Measurements from ENCODE around the gene NPTN. TPM values are rescaled to one million over a fixed set of nuclear protein-coding genes. Genes with fewer than 3 reads are reported as not detected.

NPTN gene
- total RNA-seq, 3 donors from 2014 or later (not counting 1 experiment from before 2014, with no cell fraction given) = 37.9 to 46.9 (median 46.4) TPM

DNA sequence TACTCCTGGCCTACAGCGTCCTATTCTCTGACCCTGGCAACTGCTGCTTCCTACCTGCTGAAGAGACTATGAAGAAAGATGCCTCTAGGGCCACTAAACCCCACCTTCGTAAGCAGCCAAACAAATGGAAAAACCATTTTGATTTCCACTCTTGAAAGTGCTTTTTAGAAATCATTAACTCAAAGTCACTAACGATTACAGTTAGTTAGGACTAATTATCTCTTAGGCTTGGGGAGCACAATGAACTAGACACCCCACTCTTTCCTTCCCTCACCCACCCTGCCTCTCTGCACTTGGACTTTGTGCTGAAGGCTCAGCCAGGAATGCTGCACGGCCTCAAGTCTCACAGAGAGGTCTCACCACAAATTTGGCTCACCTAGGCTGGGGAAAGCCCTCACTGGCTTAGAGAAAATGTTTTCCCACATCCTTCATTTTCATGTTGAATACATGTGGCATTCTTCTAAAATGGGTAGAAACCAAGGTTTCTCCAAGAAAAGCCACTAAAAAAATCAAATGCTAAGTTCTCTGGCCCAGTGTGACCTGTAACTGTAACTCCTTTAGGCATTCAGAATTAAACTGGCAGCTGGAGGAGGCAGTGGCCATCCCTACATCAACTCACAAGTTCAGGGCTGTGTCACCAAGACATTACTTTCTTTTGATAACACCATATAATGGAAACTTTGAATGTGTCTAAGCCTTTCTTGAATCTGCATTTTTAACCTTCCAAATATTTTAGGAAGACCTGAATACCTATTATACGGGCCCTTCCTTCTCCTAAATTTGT, 47.1 kb downstream of the NPTN start:
- Histone ChIP-seq H3K27me3 (ENCODE audit: control insufficient read depth, insufficient read depth, low read length) (no peaks in the 10 kb centered on the region), H3K36me3 (ENCODE audit: control insufficient read depth, insufficient read depth, low read length) (peaks cover 47% of the 10 kb centered on the region), H3K9me3 (ENCODE audit: control insufficient read depth, insufficient read depth, low read length) (no peaks in the 10 kb centered on the region), H3K27ac (ENCODE audit: low read length) (no peak overlapping the region), H3K4me3 (ENCODE audit: low read length) (no peak overlapping the region), H3K4me1 (ENCODE audit: control insufficient read depth, insufficient read depth, low read length) (no peaks in the 10 kb centered on the region)
- WGBS (ENCODE audit: insufficient coverage) = 94% methylated on average over 5 of the region's 5 CpGs
- ATAC-seq (no peak), DNase-seq (no peak)
- intact Hi-C loops (cut with micrococcal nuclease) = no loop called here
- Mint-ChIP-seq H3K36me3 (peaks cover 18% of the 10 kb centered on the region), H3K4me3 (no peak overlapping the region), H3K9me3 (no peaks in the 10 kb centered on the region), H3K4me1 (peaks cover 0 to 8% of the 10 kb centered on the region in 2 donors), H3K27me3 (ENCODE audit: low read depth in 2 of 2) (no peaks in the 10 kb centered on the region), H3K27ac (no peak overlapping the region)
- TF ChIP-seq, protein P1, sequence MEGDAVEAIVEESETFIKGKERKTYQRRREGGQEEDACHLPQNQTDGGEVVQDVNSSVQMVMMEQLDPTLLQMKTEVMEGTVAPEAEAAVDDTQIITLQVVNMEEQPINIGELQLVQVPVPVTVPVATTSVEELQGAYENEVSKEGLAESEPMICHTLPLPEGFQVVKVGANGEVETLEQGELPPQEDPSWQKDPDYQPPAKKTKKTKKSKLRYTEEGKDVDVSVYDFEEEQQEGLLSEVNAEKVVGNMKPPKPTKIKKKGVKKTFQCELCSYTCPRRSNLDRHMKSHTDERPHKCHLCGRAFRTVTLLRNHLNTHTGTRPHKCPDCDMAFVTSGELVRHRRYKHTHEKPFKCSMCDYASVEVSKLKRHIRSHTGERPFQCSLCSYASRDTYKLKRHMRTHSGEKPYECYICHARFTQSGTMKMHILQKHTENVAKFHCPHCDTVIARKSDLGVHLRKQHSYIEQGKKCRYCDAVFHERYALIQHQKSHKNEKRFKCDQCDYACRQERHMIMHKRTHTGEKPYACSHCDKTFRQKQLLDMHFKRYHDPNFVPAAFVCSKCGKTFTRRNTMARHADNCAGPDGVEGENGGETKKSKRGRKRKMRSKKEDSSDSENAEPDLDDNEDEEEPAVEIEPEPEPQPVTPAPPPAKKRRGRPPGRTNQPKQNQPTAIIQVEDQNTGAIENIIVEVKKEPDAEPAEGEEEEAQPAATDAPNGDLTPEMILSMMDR (IDR thresholded peaks at IDR 0.05) = no peak

DNA sequence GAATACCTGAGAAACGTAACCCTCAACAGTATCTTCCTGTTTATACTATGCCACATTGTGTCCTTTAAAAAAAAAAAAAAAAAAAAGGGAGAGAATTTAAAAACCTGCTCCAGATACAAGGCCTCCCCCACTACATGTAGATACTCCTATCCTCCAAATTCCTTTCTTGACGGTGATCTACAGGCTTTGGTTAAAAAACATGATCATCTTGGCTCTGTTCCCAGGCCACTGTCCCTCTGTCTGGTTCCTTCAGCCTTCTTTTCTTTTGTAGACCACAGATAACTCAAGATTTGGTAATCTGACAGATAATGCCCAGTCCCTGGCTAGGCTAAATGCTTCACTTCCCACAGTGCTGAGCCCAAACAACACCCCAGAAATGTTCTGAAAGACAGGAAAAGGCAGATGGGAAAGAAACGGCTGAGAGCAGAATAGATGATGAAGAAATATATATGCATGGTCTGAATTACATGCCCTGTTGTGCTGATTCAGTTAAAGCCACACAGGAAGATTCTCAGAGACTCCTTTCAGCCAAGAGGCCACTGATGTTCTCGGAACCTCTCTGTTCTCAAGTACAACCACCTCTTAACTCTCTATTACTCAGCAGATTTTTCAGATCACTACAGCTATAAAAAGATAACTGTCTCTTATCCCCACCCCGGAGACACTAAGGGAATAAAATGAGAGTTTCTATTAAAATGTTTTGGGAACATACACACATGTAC, 48.3 kb downstream of the NPTN start:
- Mint-ChIP-seq H3K4me3 (no peak overlapping the region), H3K27me3 (ENCODE audit: low read depth in 2 of 2) (no peaks in the 10 kb centered on the region), H3K27ac (peak overlapping the region in 1 of 2 donors; percentile 35), H3K9me3 (no peaks in the 10 kb centered on the region), H3K4me1 (peaks cover 0 to 8% of the 10 kb centered on the region in 2 donors), H3K36me3 (peaks cover 18% of the 10 kb centered on the region)
- TF ChIP-seq, protein P1 (IDR thresholded peaks at IDR 0.05) = no peak
- no peaks in the 10 kb centered on the region for H3K9me3 ChIP-seq (ENCODE audit: control insufficient read depth, insufficient read depth, low read length)
- no peaks in the 10 kb centered on the region for H3K27me3 ChIP-seq (ENCODE audit: control insufficient read depth, insufficient read depth, low read length)
- H3K36me3 ChIP-seq (ENCODE audit: control insufficient read depth, insufficient read depth, low read length) = peaks cover 52% of the 10 kb centered on the region
- no peak overlapping the region for H3K27ac ChIP-seq (ENCODE audit: low read length)
- no peaks in the 10 kb centered on the region for H3K4me1 ChIP-seq (ENCODE audit: control insufficient read depth, insufficient read depth, low read length)
- intact Hi-C loops (cut with micrococcal nuclease) = no loop called here
- 82% methylated on average over 4 of the region's 5 CpGs for WGBS (ENCODE audit: insufficient coverage)
- H3K4me3 ChIP-seq (ENCODE audit: low read length) = no peak overlapping the region
- no peak for DNase-seq
- no peak for ATAC-seq

DNA sequence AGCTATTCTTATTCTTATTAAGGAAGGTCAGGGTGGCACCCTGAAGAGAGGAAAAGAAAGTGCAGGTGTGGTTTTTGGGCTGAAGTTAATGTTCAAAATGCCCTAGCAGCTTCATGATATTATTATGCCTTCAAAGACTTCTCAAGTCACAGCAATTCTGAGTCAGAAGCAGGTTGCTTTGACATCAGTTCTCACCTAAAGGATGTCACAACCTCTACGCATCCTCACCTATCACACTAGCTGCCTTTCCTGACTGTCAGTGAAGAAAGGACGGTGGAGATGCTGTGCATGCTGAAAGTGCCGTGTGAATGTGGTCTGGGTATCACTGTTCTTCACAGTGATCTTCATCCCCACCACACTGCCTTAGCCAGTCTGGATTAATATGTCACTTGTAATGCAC, 49.6 kb downstream of the NPTN start:
- Mint-ChIP-seq H3K27ac (peak overlapping the region in 1 of 2 donors; percentile 35), H3K4me3 (no peak overlapping the region), H3K27me3 (ENCODE audit: low read depth in 2 of 2) (no peaks in the 10 kb centered on the region), H3K9me3 (no peaks in the 10 kb centered on the region), H3K36me3 (peaks cover 18% of the 10 kb centered on the region), H3K4me1 (peaks cover 0 to 8% of the 10 kb centered on the region in 2 donors)
- Histone ChIP-seq H3K4me1 (ENCODE audit: control insufficient read depth, insufficient read depth, low read length) (no peaks in the 10 kb centered on the region), H3K4me3 (ENCODE audit: low read length) (no peak overlapping the region), H3K27ac (ENCODE audit: low read length) (no peak overlapping the region), H3K27me3 (ENCODE audit: control insufficient read depth, insufficient read depth, low read length) (no peaks in the 10 kb centered on the region), H3K36me3 (ENCODE audit: control insufficient read depth, insufficient read depth, low read length) (peaks cover 49% of the 10 kb centered on the region), H3K9me3 (ENCODE audit: control insufficient read depth, insufficient read depth, low read length) (no peaks in the 10 kb centered on the region)
- ATAC-seq (no peak), DNase-seq (no peak)
- TF ChIP-seq, protein P1 (IDR thresholded peaks at IDR 0.05) = no peak
- WGBS (ENCODE audit: insufficient coverage) = 94% methylated on average over 2 of the region's 3 CpGs
- intact Hi-C loops (cut with micrococcal nuclease) = no loop called here
